HFF-Myc (cell line): ENCODE results near the gene MYL5.

Experiments used
- DNase-seq: peaks from one replicate; pipeline ENCODE4 v3.0.0-alpha.2; 2011; ENCODE audit warnings: low read depth; ENCODE audit errors: extremely low read depth
- H3K4me3 ChIP-seq: replicated peaks from 2 replicates; pipeline ENCODE4 v1.5.1; 2011; ENCODE audit warnings: low read depth, mild to moderate bottlenecking, control low read depth, low read length
- CTCF ChIP-seq: IDR thresholded peaks from 2 replicates; pipeline ENCODE4 v1.5.1; 2012; ENCODE audit warnings: mild to moderate bottlenecking, low read depth, low read length, control low read depth; ENCODE audit errors: missing control alignments

The MYL5 gene

GRCh38 chr4:654871-655463 is 19.4 kb upstream of the MYL5 start:
- TF ChIP-seq CTCF, result no peak
- no peak overlapping the region for H3K4me3 ChIP-seq
- DNase-seq, result no peak

- TF ChIP-seq CTCF, result no peak
- H3K4me3 ChIP-seq, result no peak overlapping the region
Measured at GRCh38 chr4:655464-656151, 18.7 kb upstream of the MYL5 start.

GRCh38 chr4:656436-657337 is 17.7 kb upstream of the MYL5 start:
- no peak for DNase-seq
- H3K4me3 ChIP-seq, result no peak overlapping the region
- no peak for TF ChIP-seq CTCF

More at GRCh38 chr4:655464-656151, 18.7 kb upstream of the MYL5 start:
- no peak for DNase-seq

GRCh38 chr4:657338-657833 is 17.0 kb upstream of the MYL5 start:
- H3K4me3 ChIP-seq, result no peak overlapping the region
- DNase-seq, result no peak
- TF ChIP-seq CTCF, result no peak

GRCh38 chr4:657834-658667 is 16.3 kb upstream of the MYL5 start:
- no peak for TF ChIP-seq CTCF
- no peak overlapping the region for H3K4me3 ChIP-seq
- no peak for DNase-seq
